Measurements from ENCODE around the gene CD37. TPM values are rescaled to one million over a fixed set of nuclear protein-coding genes. Genes with fewer than 3 reads are reported as not detected.
"Not testable (repeated sequence)": the region's sequence is repeated elsewhere in the genome, so short reads cannot be mapped to it uniquely, and the experiment has no call there.

CD37 gene
- total RNA-seq (100 to 1,000 TPM; 116 to 127 TPM), polyA plus RNA-seq (188 TPM)

GRCh38 chr19:49335071-49335783, at the start of gene CD37:
Gene CD37, plus strand, starts transcription at chr19:49335406. Its CDS starts 135 bp downstream, at chr19:49335541.
- CTCF ChIA-PET: no interaction called here
- no peaks in the 10 kb centered on the region for H3K9me3 ChIP-seq (ENCODE audit: low read length)
- Mint-ChIP-seq H3K27me3 (peaks cover 0 to 3% of the 10 kb centered on the region in 2 donors), H3K9me3 (no peaks in the 10 kb centered on the region), H3K27ac (peak within 1 kb of the TSS; percentile 85 to 100 (median 98)), H3K4me1 (peaks cover 59 to 89% (median 85%) of the 10 kb centered on the region in 3 donors), H3K4me3 (peak within 1 kb of the TSS; percentile 94 to 99 (median 98)), H3K36me3 (peaks cover 7 to 48% (median 12%) of the 10 kb centered on the region in 3 donors)
- peak; percentile 34 to 73 (median 55) for DNase-seq
- H3K4me1 ChIP-seq (ENCODE audit: insufficient read depth, low read length): peaks cover 64% of the 10 kb centered on the region
- H3K36me3 ChIP-seq (ENCODE audit: insufficient read depth, low read length): peaks cover 14% of the 10 kb centered on the region
- H3K27ac ChIP-seq (ENCODE audit: low read depth, low read length): peak within 1 kb of the TSS; percentile 74
- POLR2A ChIA-PET: interaction anchor here (0.5 to 0.6 kb wide), 2 partner anchors 135 to 305 kb away, joined by 3 to 4 read pairs; partner anchors contain the start of gene RRAS
- no peaks in the 10 kb centered on the region for H3K27me3 ChIP-seq (ENCODE audit: insufficient read depth, low read length, poor library complexity, severe bottlenecking)
- peak within 1 kb of the TSS; percentile 79 for H3K4me3 ChIP-seq (ENCODE audit: low read length)

DNA sequence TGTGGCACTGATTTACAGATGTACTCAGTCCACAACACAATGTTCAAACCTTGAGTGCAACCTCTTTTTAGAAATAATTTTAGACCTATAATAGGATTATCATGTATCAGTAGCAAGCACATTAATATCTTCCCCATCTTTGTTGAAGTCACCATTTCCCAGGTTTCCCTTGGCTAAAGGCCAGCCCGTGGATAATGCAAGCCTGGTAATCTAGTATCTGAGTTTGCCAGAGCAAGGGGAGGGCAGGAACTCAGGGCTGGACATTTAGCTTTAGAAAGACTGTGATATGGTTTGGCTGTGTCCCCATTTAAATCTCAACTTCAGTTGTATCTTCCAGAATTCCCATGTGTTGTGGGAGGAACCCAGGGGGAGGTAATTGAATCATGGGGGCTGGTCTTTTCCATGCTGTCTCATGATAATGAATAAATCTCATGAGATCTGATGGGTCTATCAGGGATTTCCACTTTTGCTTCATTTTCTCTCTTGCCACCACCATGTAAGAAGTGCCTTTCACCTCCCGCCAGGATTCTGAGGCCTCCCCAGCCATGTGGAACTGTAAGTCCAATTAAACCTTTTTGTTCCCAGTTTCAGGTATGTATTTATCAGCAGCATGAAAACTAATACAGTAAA, 48.0 kb upstream of the CD37 start:
- no peaks in the 10 kb centered on the region for H3K36me3 Mint-ChIP-seq
- no peak overlapping the region for H3K4me3 Mint-ChIP-seq
- DNase-seq: no peak
- no peaks in the 10 kb centered on the region for H3K27me3 ChIP-seq (ENCODE audit: insufficient read depth, low read length, poor library complexity, severe bottlenecking)
- peaks cover 4 to 8% of the 10 kb centered on the region in 2 donors for H3K27me3 Mint-ChIP-seq
- H3K4me1 Mint-ChIP-seq: no peaks in the 10 kb centered on the region
- H3K27ac ChIP-seq (ENCODE audit: low read depth, low read length): no peak overlapping the region
- H3K4me3 ChIP-seq (ENCODE audit: low read length): no peak overlapping the region
- CTCF ChIA-PET: no interaction called here
- POLR2A ChIA-PET: no interaction called here
- H3K9me3 ChIP-seq (ENCODE audit: low read length): no peaks in the 10 kb centered on the region
- no peaks in the 10 kb centered on the region for H3K4me1 ChIP-seq (ENCODE audit: insufficient read depth, low read length)
- no peaks in the 10 kb centered on the region for H3K36me3 ChIP-seq (ENCODE audit: insufficient read depth, low read length)
- H3K27ac Mint-ChIP-seq: no peak overlapping the region
- no peaks in the 10 kb centered on the region for H3K9me3 Mint-ChIP-seq

- H3K36me3 ChIP-seq (ENCODE audit: insufficient read depth, low read length); H3K27me3 ChIP-seq (ENCODE audit: insufficient read depth, low read length, poor library complexity, severe bottlenecking); H3K27ac ChIP-seq (ENCODE audit: low read depth, low read length); H3K9me3 Mint-ChIP-seq; H3K4me3 Mint-ChIP-seq; H3K36me3 Mint-ChIP-seq; H3K4me1 Mint-ChIP-seq; H3K27me3 Mint-ChIP-seq; DNase-seq; H3K9me3 ChIP-seq (ENCODE audit: low read length); POLR2A ChIA-PET; H3K4me1 ChIP-seq (ENCODE audit: insufficient read depth, low read length); H3K4me3 ChIP-seq (ENCODE audit: low read length); H3K27ac Mint-ChIP-seq: not testable (repeated sequence)
- CTCF ChIA-PET: interaction anchor here (1.2 to 1.5 kb wide), 3 partner anchors 13 to 41 kb away, joined by 3 to 4 read pairs (median 3); no protein-coding TSS in a partner anchor
Observed at GRCh38 chr19:49288205-49288604, 47.0 kb upstream of the CD37 start.

GRCh38 chr19:49289286-49289685, 45.9 kb upstream of the CD37 start:
- H3K27ac Mint-ChIP-seq; H3K9me3 Mint-ChIP-seq; H3K36me3 ChIP-seq (ENCODE audit: insufficient read depth, low read length); DNase-seq; H3K4me1 ChIP-seq (ENCODE audit: insufficient read depth, low read length); POLR2A ChIA-PET; H3K4me1 Mint-ChIP-seq; H3K27me3 Mint-ChIP-seq; H3K4me3 ChIP-seq (ENCODE audit: low read length); H3K27me3 ChIP-seq (ENCODE audit: insufficient read depth, low read length, poor library complexity, severe bottlenecking); H3K9me3 ChIP-seq (ENCODE audit: low read length); H3K36me3 Mint-ChIP-seq; H3K4me3 Mint-ChIP-seq; H3K27ac ChIP-seq (ENCODE audit: low read depth, low read length): not testable (repeated sequence)
- CTCF ChIA-PET: interaction anchor here (1.2 to 1.5 kb wide), 3 partner anchors 12 to 40 kb away, joined by 3 to 4 read pairs (median 3); no protein-coding TSS in a partner anchor

DNA sequence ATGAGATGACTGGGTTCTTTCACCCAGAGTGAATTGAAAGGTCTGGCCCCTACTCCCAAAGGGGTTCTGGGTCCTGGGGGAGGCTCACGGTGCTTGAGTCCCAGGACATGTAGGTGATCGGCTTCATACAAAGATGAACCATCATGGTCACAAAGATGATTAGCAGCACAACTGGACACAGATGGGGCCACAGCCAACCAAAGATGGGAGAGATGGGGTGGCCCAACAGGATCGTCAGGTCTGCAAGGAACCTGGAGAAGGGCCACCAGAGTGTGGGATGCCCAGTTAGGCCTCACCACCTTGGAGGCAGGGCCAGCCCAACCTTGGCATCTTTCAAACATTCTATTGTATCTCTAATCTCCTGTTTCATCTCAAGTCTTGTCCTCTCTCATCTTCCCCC, 44.7 kb upstream of the CD37 start:
- no peaks in the 10 kb centered on the region for H3K36me3 ChIP-seq (ENCODE audit: insufficient read depth, low read length)
- ChIA-PET CTCF (no interaction called here), POLR2A (no interaction called here)
- H3K9me3 Mint-ChIP-seq: no peaks in the 10 kb centered on the region
- H3K27ac ChIP-seq (ENCODE audit: low read depth, low read length): no peak overlapping the region
- H3K36me3 Mint-ChIP-seq: peaks cover 0 to 2% (median 0%) of the 10 kb centered on the region in 3 donors
- no peaks in the 10 kb centered on the region for H3K4me1 ChIP-seq (ENCODE audit: insufficient read depth, low read length)
- no peak overlapping the region for H3K4me3 Mint-ChIP-seq
- H3K27me3 Mint-ChIP-seq: peaks cover 0 to 2% of the 10 kb centered on the region in 2 donors
- H3K27me3 ChIP-seq (ENCODE audit: insufficient read depth, low read length, poor library complexity, severe bottlenecking): no peaks in the 10 kb centered on the region
- DNase-seq: no peak
- no peaks in the 10 kb centered on the region for H3K4me1 Mint-ChIP-seq
- no peaks in the 10 kb centered on the region for H3K9me3 ChIP-seq (ENCODE audit: low read length)
- no peak overlapping the region for H3K27ac Mint-ChIP-seq
- no peak overlapping the region for H3K4me3 ChIP-seq (ENCODE audit: low read length)

- H3K4me3 Mint-ChIP-seq: no peak overlapping the region
- no peak overlapping the region for H3K27ac Mint-ChIP-seq
- H3K27me3 ChIP-seq (ENCODE audit: insufficient read depth, low read length, poor library complexity, severe bottlenecking): no peaks in the 10 kb centered on the region
- no peaks in the 10 kb centered on the region for H3K36me3 ChIP-seq (ENCODE audit: insufficient read depth, low read length)
- no peaks in the 10 kb centered on the region for H3K27me3 Mint-ChIP-seq
- ChIA-PET POLR2A (no interaction called here), CTCF (no interaction called here)
- no peak overlapping the region for H3K4me3 ChIP-seq (ENCODE audit: low read length)
- no peak overlapping the region for H3K27ac ChIP-seq (ENCODE audit: low read depth, low read length)
- H3K4me1 ChIP-seq (ENCODE audit: insufficient read depth, low read length): no peaks in the 10 kb centered on the region
- peaks cover 0 to 2% (median 0%) of the 10 kb centered on the region in 3 donors for H3K36me3 Mint-ChIP-seq
- no peak for DNase-seq
- H3K9me3 ChIP-seq (ENCODE audit: low read length): no peaks in the 10 kb centered on the region
- H3K9me3 Mint-ChIP-seq: no peaks in the 10 kb centered on the region
- H3K4me1 Mint-ChIP-seq: no peaks in the 10 kb centered on the region
Observed at GRCh38 chr19:49294401-49294800, 40.8 kb upstream of the CD37 start.

DNA sequence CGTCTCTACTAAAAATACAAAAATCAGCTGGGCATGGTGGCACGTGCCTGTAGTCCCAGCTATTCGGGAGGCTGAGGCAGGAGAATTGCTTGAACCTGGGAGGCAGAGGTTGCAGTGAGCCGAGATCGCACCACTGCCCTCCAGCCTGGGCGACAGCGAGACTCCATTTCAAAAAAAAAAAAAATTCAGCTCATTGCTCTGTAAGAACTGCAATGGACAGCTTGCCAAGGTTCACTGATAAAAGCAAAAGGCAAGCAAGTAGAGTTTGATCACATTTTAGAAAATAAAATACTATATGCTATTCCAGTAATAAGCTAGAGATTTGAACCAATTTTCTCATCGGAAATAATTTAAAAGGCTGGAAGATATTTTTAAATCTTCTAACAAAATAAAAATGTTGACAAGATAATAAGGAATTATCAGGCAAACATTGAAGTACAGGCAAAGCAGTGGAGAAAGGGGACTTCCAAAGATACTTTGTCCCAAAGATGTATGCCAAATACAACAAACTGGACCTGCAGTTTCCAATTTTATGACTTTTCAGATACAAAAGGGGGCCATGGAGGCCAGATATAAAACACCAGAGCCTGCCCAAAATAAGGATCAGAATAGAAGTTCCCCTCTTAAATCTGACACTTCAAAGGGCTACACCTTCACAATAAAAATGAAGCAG, 39.9 kb upstream of the CD37 start:
- no peak overlapping the region for H3K4me3 Mint-ChIP-seq
- ChIA-PET POLR2A (no interaction called here), CTCF (interaction anchor here (1.6 kb wide), 1 partner anchor 22 kb away, joined by 3 read pairs; no protein-coding TSS in a partner anchor)
- no peak overlapping the region for H3K4me3 ChIP-seq (ENCODE audit: low read length)
- H3K27me3 ChIP-seq (ENCODE audit: insufficient read depth, low read length, poor library complexity, severe bottlenecking): no peaks in the 10 kb centered on the region
- H3K9me3 ChIP-seq (ENCODE audit: low read length): no peaks in the 10 kb centered on the region
- no peaks in the 10 kb centered on the region for H3K9me3 Mint-ChIP-seq
- DNase-seq: no peak
- H3K4me1 ChIP-seq (ENCODE audit: insufficient read depth, low read length): no peaks in the 10 kb centered on the region
- H3K36me3 ChIP-seq (ENCODE audit: insufficient read depth, low read length): no peaks in the 10 kb centered on the region
- H3K36me3 Mint-ChIP-seq: peaks cover 0 to 2% (median 0%) of the 10 kb centered on the region in 3 donors
- H3K27ac Mint-ChIP-seq: no peak overlapping the region
- peaks cover 1 to 2% (median 2%) of the 10 kb centered on the region in 3 donors for H3K4me1 Mint-ChIP-seq
- no peaks in the 10 kb centered on the region for H3K27me3 Mint-ChIP-seq
- H3K27ac ChIP-seq (ENCODE audit: low read depth, low read length): no peak overlapping the region

- Mint-ChIP-seq H3K27ac (peak overlapping the region in 1 of 8 donors; percentile 26), H3K27me3 (no peaks in the 10 kb centered on the region), H3K36me3 (peaks cover 0 to 3% (median under 1%) of the 10 kb centered on the region in 3 donors), H3K4me3 (no peak overlapping the region), H3K9me3 (no peaks in the 10 kb centered on the region), H3K4me1 (peaks cover 7 to 9% (median 7%) of the 10 kb centered on the region in 3 donors)
- ChIA-PET CTCF (interaction anchor here (1.6 kb wide), 1 partner anchor 20 kb away, joined by 3 read pairs; no protein-coding TSS in a partner anchor), POLR2A (no interaction called here)
- DNase-seq: no peak
- Histone ChIP-seq H3K27ac (ENCODE audit: low read depth, low read length) (no peak overlapping the region), H3K4me1 (ENCODE audit: insufficient read depth, low read length) (no peaks in the 10 kb centered on the region), H3K4me3 (ENCODE audit: low read length) (no peak overlapping the region), H3K27me3 (ENCODE audit: insufficient read depth, low read length, poor library complexity, severe bottlenecking) (no peaks in the 10 kb centered on the region), H3K36me3 (ENCODE audit: insufficient read depth, low read length) (no peaks in the 10 kb centered on the region), H3K9me3 (ENCODE audit: low read length) (no peaks in the 10 kb centered on the region)
Observed at GRCh38 chr19:49297403-49297802, 37.8 kb upstream of the CD37 start.
